Ovary (tissue), 3 donors: ENCODE results near the gene PRKAG3.

ENCODE experiments used
- EP300 ChIP-seq: sonication (generic); formaldehyde crosslinking; IDR thresholded peaks from one replicate; pipeline ENCODE4 v1.6.1; 2017; ENCODE audit warnings: antibody characterized with exemption
- POLR2A ChIP-seq: fragments of 450-650 bp; IDR thresholded peaks from one replicate; pipeline ENCODE4 v1.6.1; 2017; ENCODE audit warnings: antibody characterized with exemption, mild to moderate bottlenecking, moderate library complexity
- TF ChIP-seq, protein P1 (sequence below), 3 donors: fragments of 450-650 bp in 2 of 3; fragments of 200-600 bp in 1 of 3; IDR thresholded peaks; one replicate each; pipeline versions ENCODE4 v1.5.1 to v1.8.0; 2016 to 2022; ENCODE audit warnings: antibody characterized with exemption in 3 of 3, mild to moderate bottlenecking in 1 of 3
- donor health status: DM: no; HTN: no; CAD: no.

GRCh38 chr2:218855305-218856166 lies 23.9 kb upstream of the PRKAG3 start:
- TF ChIP-seq POLR2A (no peak), EP300 (no peak)
- TF ChIP-seq, protein P1, sequence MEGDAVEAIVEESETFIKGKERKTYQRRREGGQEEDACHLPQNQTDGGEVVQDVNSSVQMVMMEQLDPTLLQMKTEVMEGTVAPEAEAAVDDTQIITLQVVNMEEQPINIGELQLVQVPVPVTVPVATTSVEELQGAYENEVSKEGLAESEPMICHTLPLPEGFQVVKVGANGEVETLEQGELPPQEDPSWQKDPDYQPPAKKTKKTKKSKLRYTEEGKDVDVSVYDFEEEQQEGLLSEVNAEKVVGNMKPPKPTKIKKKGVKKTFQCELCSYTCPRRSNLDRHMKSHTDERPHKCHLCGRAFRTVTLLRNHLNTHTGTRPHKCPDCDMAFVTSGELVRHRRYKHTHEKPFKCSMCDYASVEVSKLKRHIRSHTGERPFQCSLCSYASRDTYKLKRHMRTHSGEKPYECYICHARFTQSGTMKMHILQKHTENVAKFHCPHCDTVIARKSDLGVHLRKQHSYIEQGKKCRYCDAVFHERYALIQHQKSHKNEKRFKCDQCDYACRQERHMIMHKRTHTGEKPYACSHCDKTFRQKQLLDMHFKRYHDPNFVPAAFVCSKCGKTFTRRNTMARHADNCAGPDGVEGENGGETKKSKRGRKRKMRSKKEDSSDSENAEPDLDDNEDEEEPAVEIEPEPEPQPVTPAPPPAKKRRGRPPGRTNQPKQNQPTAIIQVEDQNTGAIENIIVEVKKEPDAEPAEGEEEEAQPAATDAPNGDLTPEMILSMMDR (IDR thresholded peaks at IDR 0.05) = no peak
